ENCODE results near the gene HOXB1.

HOXB1 gene

DNA sequence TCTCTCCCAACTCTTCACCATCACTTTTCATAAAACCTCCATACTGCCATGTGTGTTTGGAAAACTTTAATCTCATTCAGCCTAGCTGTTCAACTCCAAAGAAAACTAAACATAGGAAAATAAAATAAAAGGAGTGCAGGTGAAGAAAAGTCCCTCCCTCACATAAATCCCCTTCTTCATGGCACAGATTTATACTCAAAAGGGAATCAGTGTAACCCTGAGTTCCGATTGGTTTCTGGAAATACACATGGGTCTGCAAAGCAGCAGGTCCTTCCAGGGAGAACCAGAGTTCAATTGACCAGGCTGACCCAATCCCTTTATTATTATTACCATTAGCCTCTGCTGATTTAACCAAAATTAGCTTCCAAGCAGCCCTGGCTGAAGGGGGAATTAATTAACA is 23.0 kb upstream of the HOXB1 start:
- DNase-seq, result no peak

DNA sequence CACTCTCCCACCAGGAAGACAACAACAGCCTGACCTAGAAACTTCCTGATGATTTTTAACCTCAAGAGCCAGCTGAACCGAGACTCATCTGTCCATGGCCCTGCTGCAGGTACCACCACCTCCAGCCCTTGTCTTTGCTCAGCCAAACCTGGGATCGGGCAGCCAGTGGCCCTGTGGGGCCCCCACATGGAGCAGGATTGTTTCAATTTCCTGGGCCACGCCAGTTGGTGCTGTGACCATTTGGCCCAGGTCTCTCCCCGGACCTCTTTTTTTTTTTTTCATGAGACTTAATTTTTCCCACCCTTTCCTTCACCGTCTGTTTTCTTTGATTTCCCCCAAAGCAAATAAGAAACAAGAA is 22.4 kb upstream of the HOXB1 start:
- DNase-seq, result no peak

DNA sequence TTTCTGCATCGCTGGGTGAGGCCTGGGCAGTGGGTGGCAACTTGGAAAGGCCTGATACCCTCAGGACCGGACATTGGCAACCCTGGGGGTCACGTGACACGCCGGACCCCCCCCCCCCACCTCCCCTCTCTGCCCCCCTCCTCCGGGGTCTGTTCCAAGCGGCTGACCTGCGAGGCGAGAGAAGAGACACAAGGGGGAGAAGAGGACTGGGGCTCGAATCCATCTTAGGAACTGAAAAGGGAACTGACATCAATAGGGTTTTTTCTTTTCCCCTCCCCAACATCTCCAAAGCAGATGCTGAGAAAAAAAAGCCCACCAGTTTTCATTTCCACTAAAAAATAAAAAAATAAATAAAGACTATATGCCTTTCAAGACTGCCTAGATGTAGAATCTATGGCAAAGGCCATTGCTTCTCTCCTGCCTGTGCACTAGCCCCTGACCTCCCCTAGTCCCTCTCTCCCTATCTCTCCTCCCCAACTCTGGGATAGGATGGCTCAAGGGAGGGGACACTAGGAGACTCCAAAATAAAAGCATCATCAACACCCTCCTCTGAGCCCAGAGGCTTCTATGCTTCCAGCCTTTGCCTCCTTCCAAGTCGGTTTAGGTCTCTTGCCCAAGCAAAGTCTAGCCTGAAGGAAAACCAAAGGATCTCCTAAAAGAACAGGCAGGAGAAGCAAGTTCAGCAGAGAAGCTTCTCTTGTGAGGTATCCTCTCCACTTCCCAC is 21.8 kb upstream of the HOXB1 start:
- no peak for DNase-seq

DNA sequence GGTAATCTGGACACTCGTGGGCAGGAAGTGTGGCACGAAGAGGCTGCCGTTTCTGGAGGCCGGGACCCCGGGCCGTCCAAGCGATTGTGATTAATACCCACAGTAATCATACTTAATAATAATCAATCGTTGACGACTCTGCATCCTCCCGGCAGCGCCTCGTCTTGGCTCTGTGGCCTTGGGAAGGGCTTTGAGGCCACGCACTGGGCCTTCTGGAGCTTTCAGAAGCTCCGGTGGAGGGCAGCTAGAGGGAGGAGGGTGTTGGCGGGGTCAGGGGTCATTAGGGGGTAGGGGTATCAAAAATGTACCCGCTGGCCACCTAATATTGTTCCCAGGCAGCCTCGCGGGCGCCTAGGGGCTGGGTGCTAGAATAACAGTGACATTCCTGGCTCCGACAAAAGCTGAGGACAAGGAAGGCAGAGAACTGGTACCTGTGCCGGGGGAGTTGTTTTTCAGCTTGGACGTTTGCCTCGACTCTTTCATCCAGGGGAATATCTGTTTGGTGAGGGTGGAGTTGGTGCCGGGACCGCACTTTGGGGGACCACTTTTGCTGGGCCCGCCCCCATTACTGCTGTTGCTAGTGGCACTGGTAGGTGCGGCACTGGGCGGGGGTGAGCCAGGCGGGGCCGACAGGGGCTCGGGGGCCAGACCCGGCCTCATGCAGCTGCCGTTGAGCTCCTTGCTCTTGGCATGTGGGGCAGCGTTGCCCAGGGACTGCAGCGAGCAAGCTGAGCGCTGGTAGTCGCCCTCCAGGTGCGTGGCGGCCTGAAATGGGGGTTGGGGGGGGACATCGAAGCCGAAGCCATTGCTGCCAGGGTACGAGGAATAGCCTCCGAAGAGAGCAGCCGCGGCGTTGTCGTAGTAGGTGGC is 21.0 kb upstream of the HOXB1 start:
- no peak for DNase-seq

DNA sequence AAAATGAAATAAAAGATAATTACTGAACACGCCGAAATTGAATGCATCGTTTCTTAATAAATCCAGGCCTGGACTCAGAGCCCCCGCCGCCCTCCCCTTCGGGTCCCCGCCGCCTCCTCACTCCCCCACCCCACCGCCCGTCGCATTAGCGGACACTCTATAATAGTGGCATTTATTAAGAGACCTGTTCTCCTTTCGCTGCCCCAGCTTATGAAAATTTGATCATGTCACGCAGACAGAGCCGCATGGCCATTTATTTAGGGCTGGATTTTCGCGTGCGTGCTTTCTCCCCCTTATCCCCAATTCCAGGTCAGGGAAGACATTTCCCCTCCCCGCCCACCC is 20.4 kb upstream of the HOXB1 start:
- no peak for DNase-seq

DNA sequence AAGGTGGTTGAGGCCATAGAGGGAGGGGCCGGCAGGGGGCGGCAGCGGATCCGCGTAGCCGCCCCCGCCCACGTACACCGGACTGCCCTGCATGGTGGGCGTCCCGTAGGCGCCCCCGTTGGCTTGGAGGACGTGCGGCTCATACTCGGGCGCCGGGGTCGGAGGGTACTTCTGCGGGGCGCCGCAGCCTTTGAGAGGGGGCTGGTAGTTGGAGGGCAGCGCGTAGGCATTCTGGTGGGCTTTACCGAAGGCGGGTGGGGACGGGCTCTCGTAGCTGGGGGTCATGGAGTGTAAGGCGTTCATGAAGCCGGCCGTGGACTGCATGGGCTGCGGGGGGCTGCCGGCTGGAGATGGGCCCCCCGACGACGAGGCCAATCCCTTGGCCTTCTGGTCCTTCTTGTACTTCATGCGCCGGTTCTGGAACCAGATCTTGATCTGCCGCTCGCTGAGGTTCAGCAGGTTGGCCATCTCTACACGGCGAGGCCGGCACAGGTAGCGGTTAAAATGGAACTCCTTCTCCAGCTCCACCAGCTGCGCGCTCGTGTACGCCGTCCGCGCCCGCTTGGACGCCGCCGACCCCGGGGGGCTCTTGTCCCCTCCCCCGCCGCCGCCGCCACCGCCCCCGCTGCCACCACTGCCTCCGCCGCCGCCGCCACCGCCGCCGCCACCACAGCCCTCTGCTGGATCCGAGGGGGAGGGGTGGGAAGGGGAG is 19.8 kb upstream of the HOXB1 start:
- no peak for DNase-seq

DNA sequence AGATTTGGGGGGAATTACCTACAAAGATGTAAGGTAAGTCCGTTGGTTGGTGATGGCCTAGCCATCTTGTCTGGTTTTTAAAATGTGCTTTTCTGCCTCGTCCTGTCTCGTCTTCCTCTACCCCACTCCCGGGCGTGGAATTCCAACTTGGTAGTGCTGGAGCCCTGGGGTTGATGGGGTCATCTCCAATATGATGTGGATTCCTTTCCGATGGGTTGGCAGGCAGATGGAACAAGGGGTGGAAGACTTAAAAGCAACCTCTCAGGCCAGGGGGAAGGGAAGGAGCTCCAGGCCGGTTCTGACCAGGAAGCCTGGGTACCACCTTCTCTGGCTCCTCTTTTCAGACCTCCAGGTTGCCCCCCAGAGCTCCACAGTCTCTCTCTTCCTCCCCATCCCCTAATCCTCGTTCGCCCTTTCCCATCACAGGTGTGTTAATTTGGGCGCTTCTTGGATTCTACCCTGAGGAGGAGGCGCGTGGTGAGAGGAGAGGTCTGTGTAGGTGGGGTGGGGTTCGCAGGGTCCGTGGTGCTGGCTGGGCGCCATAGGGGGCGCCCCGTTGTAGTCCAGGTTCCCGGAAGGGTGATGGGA is 19.2 kb upstream of the HOXB1 start:
- no peak for DNase-seq

DNA sequence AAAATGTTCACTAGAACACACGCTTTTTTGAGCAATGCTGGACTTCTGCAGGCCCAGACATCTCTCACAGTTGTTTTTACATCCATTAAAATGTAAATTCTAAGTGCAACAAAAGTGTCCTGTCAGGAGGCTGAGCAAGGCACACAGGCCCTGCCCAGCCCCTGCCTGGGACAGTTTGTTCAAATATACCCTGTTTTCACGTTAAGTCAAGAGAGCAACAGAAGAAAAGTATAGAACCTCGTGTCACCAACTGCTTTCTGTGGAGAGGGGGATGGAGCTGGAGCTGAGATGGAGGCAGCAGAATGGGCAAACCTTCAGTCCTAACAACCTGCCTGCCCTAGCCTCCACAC is 18.4 kb upstream of the HOXB1 start:
- DNase-seq, result no peak

DNA sequence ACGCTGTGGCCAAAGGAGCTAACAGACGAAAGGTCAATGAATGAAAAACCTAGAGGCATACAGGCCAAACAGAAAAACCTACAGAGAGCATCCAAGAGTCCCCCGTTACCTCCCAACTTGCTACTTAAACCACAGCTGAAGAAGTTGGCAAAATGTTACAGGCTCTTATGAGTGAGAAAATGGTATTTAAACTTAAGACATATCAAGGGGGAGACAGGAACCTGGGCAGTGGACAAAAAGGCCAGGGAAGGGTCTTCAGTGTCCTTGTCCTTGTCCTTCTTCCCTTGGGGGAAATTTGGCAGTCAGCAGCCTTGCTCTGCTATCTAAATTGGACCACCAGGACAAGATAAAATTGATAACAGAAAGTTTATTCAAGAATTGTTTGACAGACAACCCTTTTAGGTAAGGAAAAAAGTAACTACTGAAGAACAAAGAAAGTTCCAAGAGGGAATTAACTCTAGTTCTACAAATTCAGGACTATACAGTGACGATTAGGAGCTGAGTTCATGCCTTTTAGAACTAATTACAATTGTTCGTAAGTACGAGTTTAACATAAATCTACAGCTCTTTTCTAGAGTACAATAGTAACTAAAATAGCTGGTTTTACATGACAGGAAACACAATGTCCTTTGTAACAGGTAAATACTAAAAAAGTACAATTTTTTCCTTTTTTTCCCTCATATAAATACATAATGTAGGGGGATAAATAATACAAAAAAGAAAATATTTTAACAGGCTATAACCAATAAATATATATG is 17.9 kb upstream of the HOXB1 start:
- no peak for DNase-seq

DNA sequence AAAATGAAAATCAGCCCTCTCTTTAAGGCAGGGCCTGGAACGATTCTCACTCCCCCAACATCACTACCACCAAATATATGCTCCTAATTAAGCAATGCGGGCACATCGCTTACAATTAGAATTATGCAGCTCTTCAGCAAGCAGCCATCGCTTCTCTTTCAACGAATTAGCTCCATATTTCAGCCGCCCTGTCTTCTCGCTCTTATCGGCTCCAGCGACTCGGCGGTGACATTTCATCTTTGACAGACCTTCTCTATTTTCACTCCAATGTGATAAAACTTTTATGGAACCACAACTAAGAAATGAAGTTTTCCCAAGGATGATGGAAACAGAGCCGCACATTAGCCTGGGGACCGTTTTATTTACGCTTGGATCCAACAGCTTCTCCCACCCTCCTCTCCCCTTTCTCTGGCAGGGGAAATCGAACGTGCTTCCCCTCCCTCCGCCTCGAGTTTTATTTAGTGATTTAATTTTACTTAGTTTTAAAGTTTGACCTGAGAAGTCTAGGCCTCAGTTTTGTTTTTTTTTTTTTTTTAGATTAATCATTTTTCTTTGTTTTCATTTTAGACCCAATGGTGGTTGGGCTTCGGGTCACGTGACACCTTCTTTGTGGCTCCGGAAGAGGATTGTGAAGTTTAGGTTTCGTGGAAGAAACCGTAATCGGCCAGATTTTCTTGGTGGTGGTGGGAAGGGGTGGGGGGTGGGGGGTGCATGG is 17.2 kb upstream of the HOXB1 start:
- peak; percentile 45 for DNase-seq

DNA sequence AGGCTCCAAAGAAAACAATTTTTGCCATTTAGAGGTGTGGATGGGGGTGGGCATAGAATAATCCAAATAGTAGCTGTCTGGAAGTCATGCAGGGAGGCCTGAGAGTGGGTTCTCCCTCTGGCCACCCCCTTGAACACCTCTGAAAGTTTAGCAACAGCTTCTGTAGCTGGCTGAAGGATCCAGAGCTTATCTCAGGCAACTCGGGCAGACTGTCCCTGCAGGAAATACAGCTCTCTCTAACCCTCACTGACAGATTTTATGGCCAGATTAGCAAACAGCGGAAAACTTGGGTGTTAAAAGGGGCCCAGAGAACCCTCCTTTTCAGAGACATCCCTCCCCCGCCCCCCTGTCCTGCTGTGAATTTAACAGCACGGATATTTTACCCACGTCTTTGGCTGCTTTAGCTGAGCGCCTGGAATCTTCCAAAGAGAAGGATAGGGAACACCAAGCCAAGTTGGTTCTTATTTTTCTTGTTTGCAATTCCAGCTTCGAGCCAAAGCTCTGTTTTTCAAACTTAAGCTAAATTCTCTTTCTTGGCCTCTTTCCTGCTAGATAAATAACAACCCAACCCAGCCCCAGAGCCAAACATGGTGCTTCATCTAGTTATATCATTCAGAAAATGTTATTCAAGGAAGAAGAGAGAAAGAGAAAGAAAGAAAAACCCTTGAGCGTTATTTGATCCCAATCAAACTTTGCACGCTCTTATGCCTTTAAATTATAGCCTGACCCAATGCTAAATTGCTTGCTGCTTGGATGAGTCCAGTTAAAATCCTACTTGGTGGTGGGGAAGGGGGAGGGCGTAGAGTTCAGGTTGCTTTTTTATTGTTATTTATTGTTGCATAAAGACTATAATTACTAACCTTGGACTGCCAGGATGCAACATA is 16.4 kb upstream of the HOXB1 start:
- DNase-seq, result no peak

DNA sequence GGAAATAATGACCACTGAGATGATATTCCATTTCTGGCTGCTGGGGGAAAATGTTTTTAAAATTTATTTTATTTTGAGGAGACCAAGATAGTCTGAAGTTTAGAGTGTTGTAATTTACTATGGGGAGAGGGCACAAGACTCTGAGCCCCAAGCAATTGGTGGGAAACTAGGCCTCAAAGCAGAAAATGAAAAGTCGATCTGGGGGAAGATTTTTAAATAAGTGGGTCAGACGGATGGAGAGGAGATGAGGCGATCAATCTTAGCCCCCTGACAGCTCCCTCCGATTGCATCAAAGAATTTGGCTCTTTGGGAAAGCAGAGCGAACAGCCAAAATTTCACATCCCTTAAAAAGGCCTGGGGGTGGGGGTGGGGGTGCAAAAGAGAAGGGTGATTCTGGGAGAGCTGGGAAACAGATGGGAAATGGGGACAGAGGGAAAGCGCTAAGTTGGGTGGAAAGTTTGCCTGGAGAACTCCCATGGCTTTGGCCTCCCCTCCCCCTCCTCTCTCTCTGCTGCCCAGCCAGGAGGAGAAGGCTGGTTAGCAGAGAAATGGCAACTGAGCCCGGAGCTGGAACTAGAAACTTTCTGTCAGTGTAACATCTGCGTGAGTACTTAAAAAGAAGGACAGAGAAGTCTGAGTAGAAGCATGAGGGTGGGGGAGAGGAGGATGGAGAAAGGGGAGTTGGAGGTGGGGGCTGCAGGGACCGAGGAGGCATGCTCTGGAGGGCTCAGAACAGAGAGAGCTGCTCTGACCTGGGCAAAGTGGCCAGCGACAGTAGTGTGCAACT is 15.5 kb upstream of the HOXB1 start:
- no peak for DNase-seq

DNA sequence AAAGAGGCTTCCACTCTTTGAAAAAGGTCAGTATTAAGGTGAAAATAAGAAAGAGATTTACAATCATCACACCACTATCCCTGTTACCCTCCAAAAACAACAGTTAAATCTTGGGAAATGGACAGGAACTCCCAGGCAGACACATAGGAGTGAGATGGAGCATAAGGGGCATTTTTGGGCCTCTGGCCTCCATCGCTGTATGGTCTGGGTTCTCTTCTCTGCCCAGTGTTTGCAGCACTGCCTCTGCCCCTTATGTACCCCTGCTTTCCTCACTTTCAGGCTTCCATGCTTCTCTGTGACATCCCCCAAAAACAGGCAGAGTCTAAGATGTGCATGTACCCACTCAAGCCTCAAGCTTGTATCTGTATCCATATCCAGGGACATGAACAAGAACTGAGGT is 14.7 kb upstream of the HOXB1 start:
- DNase-seq, result no peak

DNA sequence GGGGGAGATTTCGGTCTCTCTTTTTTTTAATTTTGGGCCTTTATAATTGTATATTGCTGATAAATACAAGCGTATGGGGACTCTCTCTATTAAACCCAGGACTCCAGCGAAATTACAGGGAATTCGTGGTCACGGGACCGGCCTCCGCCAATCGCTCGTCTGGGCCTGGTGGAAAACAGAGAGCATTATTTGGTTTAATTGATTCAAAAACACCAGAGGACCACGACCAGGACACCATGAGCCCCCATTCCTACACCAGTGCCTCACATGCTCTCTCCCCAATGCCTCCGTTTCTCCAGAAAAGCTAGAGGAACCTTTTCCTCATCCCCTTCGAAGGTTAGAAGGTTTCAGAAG is 14.2 kb upstream of the HOXB1 start, which contains the start of gene HOXB2:
HOXB2 (minus strand) TSS at position 88 of the 354 bp plus-strand sequence. CDS start 198 bp downstream, outside the sequence.
- no peak for DNase-seq

DNA sequence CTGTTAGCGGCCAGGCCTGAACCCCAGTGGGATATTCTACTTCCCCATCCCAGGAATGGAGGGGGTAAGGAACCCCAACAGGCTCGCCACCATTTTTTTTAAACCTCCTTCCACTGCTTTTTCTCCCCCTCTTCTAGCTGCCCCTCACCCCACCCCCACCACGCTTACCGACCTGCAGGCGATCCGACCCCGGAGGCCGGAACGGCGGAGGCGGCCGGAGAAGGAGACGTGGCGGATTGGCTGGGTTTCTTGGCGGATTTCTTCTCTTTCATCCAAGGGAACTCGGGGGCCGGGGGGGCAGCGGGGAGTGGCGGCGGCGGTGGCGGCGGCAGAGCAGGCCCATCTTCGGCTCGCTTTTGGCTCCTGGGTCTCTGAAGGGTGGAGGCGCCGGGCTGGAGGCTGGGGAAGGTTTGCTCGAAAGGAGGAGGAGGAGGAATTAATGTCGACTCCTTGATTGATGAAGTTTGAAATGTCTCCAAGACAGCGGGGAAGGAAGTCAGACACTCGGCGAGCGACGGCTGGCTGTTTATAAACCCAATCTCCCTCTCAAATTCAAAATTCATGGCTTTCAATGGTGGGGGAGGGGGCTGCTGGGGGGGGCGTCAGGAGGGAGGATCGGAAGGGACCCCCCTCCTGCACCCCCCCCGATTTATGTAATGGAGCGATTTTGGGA is 13.7 kb upstream of the HOXB1 start:
- no peak for DNase-seq

DNA sequence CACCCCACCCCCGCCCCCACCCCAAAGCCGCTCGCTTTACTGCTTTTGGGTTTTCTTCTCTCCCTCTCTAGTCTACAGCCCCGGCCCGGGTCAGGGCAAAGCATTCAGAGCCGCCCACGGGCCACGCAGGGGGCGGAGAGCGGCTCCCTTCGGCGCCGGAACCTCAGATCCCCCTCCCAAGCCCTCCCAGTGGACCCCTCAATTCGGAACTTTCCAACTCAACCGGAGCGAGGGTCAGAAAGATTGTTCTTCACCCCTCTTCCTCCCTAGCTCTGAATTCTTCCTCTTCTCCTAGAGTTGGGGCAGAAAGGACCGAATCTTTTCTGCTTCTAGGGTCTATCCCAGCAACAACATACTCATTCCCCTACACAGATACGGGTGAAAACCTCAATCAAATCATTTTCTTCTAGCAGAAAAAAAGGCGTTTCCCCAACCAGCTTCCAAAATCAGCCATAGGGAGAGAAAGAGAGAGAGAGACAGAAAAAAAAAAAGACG is 13.1 kb upstream of the HOXB1 start:
- DNase-seq, result no peak

DNA sequence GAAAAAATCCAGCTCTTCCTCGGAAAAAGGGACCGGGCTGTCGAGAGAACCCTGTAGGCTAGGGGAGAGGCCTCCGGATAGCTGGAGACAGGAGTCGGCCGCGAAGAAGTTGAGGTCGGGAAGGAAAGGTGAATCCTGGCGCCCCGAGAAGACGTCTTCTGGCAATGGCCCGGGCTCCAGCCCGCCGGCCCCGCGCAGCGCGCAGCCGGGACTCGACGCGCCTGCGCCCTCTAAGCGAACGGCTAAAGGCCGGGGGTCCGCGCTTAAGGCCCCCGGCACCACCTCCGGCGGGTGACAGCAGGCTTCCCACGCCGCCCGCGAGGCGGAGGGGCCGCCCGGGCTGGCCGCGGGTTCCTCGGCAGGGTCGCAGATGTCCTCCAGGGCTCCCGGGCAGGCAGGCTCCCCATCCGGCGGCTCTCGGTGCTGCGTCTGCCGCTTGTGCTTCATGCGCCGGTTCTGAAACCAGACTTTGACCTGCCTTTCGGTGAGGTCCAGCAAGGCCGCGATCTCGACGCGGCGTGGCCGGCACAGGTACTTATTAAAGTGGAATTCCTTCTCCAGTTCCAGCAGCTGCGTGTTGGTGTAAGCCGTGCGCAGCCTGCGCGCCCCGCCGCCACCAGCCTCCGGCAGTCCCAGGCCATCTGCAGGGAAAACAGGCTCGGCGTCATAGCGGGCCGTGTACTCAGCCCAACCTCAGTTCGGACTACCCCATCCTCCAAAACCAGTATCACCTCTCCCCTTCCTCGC is 12.5 kb upstream of the HOXB1 start:
- peak; percentile 57 for DNase-seq

DNA sequence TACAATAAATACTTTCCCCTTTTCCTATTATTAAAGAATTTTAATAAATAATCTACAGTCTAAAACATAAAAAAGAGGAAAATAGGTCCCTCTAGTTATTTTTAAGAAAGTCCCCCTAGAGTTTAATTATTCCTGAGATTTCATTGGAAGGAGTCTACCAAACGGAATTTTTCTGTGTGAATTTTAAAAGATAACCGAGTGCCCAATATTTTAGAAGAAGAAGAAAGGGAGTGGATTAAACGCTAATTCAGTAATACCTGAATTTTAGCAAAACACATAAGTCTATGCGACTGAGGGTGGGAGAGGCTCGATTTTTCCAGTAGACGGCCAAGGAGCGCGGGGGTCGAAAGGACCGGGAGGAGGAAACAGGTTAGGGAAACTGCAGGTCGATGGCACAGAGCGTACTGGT is 11.9 kb upstream of the HOXB1 start:
- no peak for DNase-seq

Measured in suppressor macrophage treated with lipopolysaccharide for 4 hours (primary cell).